ENCODE data around the gene GUCA2A.

- no peak for TF ChIP-seq CTCF (conservative IDR thresholded peaks at IDR 0.05 in 1 of 2, IDR thresholded peaks at IDR 0.05 in 1 of 2; ENCODE audit: extremely low read depth in 1 of 2, insufficient read depth in 1 of 2, low read depth in 1 of 2, low read length in 2 of 2)
- TF ChIP-seq EZH2 (IDR thresholded peaks at IDR 0.05; ENCODE audit: borderline replicate concordance, low read length): no peak
These were observed 46.7 kb upstream of the GUCA2A start for GRCh38 chr1:42211224-42211623.
